GM12873 (cell line): ENCODE results near the gene KDM5C.

Source experiments
- TF ChIP-seq, protein P1 (sequence below): IDR thresholded peaks from 2 replicates; pipeline ENCODE4 v1.5.1; 2012; ENCODE audit warnings: low read depth, mild to moderate bottlenecking, moderate library complexity, low read length, control low read depth; ENCODE audit not compliant: insufficient read depth; ENCODE audit errors: missing control alignments

The KDM5C gene

DNA sequence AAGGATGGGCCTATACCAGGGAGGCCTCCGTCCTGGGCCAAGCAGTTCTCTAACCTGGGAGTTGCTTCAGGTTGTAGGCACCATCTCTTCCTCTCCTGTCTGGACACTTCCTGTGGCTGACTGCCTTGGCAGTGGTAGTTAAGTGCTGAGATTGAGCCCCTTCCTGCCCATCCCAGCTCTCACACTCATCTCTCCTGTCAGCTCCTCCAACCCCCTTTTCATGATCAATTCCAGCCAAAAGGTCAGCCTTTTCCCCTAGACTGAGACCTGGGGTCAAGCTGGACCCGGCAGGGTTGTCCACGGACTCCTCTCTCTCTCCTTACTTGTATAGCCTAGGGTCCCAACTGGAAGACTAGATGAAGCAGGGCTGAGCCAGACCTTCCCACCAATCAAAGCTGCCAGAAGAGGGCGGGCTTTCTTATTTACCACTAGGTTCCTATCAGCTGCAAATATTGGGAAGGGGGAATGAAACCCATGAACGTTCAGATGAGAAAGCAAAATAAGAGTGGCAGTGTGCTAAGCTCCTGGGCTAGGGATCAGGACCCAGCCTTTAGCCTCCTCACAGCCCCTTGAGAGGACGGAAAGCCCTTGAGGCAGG, 34.5 kb downstream of the KDM5C start:
- TF ChIP-seq, protein P1, sequence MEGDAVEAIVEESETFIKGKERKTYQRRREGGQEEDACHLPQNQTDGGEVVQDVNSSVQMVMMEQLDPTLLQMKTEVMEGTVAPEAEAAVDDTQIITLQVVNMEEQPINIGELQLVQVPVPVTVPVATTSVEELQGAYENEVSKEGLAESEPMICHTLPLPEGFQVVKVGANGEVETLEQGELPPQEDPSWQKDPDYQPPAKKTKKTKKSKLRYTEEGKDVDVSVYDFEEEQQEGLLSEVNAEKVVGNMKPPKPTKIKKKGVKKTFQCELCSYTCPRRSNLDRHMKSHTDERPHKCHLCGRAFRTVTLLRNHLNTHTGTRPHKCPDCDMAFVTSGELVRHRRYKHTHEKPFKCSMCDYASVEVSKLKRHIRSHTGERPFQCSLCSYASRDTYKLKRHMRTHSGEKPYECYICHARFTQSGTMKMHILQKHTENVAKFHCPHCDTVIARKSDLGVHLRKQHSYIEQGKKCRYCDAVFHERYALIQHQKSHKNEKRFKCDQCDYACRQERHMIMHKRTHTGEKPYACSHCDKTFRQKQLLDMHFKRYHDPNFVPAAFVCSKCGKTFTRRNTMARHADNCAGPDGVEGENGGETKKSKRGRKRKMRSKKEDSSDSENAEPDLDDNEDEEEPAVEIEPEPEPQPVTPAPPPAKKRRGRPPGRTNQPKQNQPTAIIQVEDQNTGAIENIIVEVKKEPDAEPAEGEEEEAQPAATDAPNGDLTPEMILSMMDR: peak; percentile 23

DNA sequence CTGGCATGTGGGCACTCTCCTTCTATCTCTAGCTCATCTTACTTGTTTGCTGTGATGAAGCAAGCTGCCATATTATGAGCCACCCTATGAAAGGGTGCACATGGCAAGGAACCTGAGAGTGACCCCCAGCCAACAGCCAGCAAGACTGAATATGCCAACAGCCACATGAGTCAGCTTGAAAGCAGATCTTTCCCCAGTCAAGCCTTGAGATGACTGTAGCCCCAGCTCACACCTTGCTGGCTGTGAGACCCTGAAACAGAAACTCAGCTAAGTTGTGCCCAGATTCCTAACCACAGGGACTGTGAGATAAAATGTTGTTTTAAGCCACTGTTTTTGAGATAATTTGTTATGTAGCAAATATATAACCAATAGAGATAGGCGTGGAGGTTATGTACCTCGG, 36.2 kb downstream of the KDM5C start:
- TF ChIP-seq, protein P1: no peak

DNA sequence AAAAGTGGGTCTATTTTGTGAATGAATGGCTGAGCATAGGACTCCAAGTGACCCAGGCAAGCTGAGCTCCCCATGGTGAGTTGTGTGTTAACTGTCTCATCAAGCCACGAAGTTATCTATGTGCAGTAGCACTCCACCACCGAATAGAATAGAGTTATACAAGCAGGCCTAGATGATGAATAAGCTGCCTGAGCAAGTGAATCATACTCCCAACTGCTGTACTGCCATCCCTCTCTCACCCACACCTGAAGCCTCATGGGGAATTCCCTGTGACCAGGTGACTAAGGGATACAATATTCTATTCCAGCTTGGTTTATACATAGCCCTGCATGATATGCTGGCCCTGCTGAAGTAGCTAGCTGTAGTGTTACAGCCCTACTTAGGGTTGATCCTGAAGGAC, 38.7 kb downstream of the KDM5C start:
- TF ChIP-seq, protein P1: no peak

DNA sequence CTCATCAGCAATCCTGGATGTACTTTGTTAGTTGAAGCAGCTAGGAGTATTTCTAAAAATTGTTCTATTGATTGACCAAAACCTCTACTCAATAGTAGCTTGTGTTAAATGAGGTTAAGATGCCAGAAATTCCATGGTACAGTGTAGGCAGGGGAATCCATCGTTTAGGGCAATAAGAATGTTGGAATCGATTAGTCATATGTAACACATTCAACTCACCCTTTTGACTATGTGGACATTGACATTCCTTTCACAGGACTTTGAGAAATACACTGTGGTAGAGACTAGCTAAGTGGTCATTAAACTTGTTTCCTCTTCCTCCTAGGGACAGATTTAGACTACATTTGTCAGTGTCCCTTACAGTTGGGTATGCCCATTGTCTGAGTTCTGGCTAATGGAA, 40.2 kb downstream of the KDM5C start:
- TF ChIP-seq, protein P1: no peak

DNA sequence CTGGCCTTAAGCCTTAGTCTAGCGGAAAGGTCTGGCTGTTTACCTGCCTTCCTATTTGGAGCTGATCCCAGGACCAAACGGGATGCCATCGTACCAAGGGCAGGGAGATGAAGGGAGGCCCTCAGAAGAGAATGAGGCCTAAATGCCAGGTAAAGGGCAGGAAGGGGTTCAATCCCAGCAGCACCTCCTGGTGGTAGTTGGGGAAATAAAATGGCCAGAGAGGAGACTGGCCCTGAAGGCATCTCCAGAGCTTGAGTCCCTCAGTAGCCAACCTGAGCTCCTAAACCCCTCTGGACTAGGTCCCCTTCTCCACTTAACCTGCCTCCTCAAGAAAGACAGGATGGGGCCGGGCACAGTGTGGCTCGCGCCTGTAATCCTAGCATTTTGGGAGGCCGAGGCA, 53.7 kb downstream of the KDM5C start:
- TF ChIP-seq, protein P1: peak; percentile 41

DNA sequence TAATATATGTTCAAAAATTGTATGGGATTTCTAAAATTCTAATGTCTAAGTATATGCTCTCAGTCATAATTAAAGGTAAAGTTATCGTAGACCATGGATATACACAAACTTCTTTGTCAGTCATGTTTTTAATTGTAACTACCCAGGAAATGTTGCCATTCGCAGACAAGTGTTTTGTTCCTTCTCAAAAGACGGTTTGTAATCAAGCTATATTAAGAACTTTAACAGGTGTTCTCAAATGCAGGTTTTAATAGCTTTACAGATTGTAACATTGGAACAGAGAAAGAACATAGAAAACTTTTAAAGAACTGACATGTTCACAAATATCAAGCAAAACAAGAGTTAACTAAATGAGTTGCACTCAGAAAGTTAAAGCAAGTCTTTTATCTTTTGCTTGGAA, 58.9 kb downstream of the KDM5C start:
- TF ChIP-seq, protein P1: no peak

DNA sequence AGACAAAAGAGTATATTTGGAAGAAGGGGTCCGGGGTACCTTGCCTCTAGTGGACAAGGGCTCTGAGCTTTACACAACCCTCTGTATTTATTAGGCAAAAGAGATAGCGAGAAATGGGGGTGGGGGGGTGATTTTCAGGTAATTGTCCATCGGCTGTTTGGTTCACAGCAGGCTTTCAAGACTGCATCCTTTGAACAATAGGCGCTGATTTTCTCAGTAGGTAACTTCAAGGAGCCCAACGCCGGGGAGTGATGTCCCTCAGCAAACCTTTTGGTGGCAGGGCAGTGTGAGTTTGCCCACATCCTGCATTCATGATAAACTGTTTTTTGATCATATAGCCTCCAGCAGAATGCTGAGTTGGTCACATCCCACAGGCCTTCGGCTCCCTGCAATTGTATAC, 61.6 kb downstream of the KDM5C start:
- TF ChIP-seq, protein P1: no peak
